GM18861 (cell line): ENCODE data around the gene FAM3B.

Experiments
- ATAC-seq: cut with Tn5 transposase; IDR thresholded peaks from one replicate; pipeline ENCODE4 v1.9.1; 2021; ENCODE audit not compliant: unreplicated experiment

FAM3B gene

GRCh38 chr21:41367945-41368734 lies 51.5 kb downstream of the FAM3B start:
- ATAC-seq: peak; percentile 55

- no peak for ATAC-seq
Observed at GRCh38 chr21:41368735-41369104, 52.1 kb downstream of the FAM3B start.

- peak; percentile 44 for ATAC-seq
Observed at GRCh38 chr21:41369105-41369919, 52.7 kb downstream of the FAM3B start.

- no peak for ATAC-seq
Observed at GRCh38 chr21:41369920-41370839, 53.6 kb downstream of the FAM3B start.

GRCh38 chr21:41370840-41371684 lies 54.5 kb downstream of the FAM3B start:
- ATAC-seq: no peak

- no peak for ATAC-seq
Observed at GRCh38 chr21:41371685-41372030, 55.1 kb downstream of the FAM3B start.

GRCh38 chr21:41373253-41373652 lies 56.7 kb downstream of the FAM3B start:
- ATAC-seq: no peak

- ATAC-seq: no peak
Observed at GRCh38 chr21:41373763-41374162, 57.2 kb downstream of the FAM3B start.

GRCh38 chr21:41374177-41374712 lies 57.6 kb downstream of the FAM3B start:
- ATAC-seq: no peak

- ATAC-seq: no peak
Observed at GRCh38 chr21:41374867-41375533, 58.4 kb downstream of the FAM3B start.

GRCh38 chr21:41375875-41376274 lies 59.3 kb downstream of the FAM3B start:
- ATAC-seq: no peak

- ATAC-seq: no peak
Observed at GRCh38 chr21:41377715-41378114, 61.1 kb downstream of the FAM3B start.

GRCh38 chr21:41378849-41379248 lies 62.2 kb downstream of the FAM3B start:
- ATAC-seq: no peak

GRCh38 chr21:41379901-41380300 lies 63.3 kb downstream of the FAM3B start:
- no peak for ATAC-seq

- no peak for ATAC-seq
Observed at GRCh38 chr21:41381731-41382130, 65.1 kb downstream of the FAM3B start.

- no peak for ATAC-seq
Observed at GRCh38 chr21:41387042-41387819, 70.6 kb downstream of the FAM3B start.

GRCh38 chr21:41387824-41388223 lies 71.2 kb downstream of the FAM3B start:
- ATAC-seq: no peak

GRCh38 chr21:41388259-41388658 lies 71.7 kb downstream of the FAM3B start:
- ATAC-seq: no peak
